Neural cell (in vitro differentiated cells): ENCODE results near the gene NEK10.

Experiments
- EP300 ChIP-seq: fragments of 450-650 bp; conservative IDR thresholded peaks from 2 replicates; pipeline ENCODE4 v1.6.1; 2014; ENCODE audit warnings: antibody characterized with exemption, mild to moderate bottlenecking, moderate library complexity; ENCODE audit not compliant: poor library complexity, severe bottlenecking
- EZH2 ChIP-seq: fragments of 200-600, 300-800 bp; shearing (Covaris generic), sonication (generic); IDR thresholded peaks from 2 replicates; pipeline ENCODE4 v1.6.1; 2014; ENCODE audit warnings: antibody characterized with exemption, low read length, borderline replicate concordance, mild to moderate bottlenecking; ENCODE audit not compliant: insufficient read depth, poor library complexity, severe bottlenecking
- MXI1 ChIP-seq: fragments of 450-650 bp; conservative IDR thresholded peaks from 2 replicates; pipeline ENCODE4 v1.6.1; 2014; ENCODE audit warnings: antibody characterized with exemption, mild to moderate bottlenecking; ENCODE audit not compliant: poor library complexity, severe bottlenecking
- POLR2AphosphoS5 ChIP-seq: IDR thresholded peaks from 2 replicates; pipeline ENCODE4 v1.6.1; 2012
- RAD21 ChIP-seq: fragments of 450-650 bp; conservative IDR thresholded peaks from 2 replicates; pipeline ENCODE4 v1.6.1; 2014; ENCODE audit warnings: antibody characterized with exemption, mild to moderate bottlenecking, moderate library complexity
- TAF1 ChIP-seq: IDR thresholded peaks from 2 replicates; pipeline ENCODE4 v1.6.1; 2012; ENCODE audit warnings: low read depth
- TF ChIP-seq, protein P1 (sequence below): fragments of 450-650 bp; IDR thresholded peaks from 2 replicates; pipeline ENCODE4 v1.5.1; 2014; ENCODE audit warnings: antibody characterized with exemption, mild to moderate bottlenecking, moderate library complexity; ENCODE audit not compliant: poor library complexity, severe bottlenecking
- TF ChIP-seq, protein P2 (sequence below): IDR thresholded peaks from 2 replicates; pipeline ENCODE4 v1.6.1; 2012; ENCODE audit warnings: borderline replicate concordance

DNA sequence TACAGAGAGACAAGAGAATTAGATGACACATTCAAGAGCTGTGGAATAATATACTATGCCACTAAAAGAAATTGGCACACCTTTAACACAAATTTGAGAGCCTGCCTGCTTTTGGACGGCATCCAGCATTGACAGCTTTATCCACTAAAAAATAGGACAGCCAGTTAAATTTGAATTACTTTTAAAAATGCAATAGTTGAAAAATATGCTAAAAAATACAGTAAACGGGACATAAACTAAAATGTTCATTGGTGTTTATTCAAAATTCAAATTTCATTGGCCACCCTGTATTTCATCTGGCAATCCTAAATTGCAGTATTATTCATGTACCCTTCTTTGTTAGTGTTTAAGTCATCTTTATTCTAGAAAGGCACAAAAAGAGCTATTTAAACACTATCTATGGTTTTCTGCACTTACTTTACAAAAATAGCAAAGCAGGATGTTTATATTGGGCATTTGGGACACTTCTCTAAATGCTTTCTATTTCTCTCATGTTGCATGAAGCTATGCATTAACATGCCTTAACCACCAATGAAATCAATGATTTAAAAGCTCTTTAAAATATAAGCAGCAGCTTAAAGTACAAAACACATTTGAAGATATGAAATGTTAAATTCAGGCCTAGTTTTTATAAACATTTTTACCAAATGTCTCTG, 160.1 kb downstream of the NEK10 start:
- TF ChIP-seq, protein P1, sequence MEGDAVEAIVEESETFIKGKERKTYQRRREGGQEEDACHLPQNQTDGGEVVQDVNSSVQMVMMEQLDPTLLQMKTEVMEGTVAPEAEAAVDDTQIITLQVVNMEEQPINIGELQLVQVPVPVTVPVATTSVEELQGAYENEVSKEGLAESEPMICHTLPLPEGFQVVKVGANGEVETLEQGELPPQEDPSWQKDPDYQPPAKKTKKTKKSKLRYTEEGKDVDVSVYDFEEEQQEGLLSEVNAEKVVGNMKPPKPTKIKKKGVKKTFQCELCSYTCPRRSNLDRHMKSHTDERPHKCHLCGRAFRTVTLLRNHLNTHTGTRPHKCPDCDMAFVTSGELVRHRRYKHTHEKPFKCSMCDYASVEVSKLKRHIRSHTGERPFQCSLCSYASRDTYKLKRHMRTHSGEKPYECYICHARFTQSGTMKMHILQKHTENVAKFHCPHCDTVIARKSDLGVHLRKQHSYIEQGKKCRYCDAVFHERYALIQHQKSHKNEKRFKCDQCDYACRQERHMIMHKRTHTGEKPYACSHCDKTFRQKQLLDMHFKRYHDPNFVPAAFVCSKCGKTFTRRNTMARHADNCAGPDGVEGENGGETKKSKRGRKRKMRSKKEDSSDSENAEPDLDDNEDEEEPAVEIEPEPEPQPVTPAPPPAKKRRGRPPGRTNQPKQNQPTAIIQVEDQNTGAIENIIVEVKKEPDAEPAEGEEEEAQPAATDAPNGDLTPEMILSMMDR: no peak
- TF ChIP-seq TAF1 (no peak), EP300 (no peak), POLR2AphosphoS5 (no peak), EZH2 (no peak), MXI1 (no peak), RAD21 (no peak)
- TF ChIP-seq, protein P2, sequence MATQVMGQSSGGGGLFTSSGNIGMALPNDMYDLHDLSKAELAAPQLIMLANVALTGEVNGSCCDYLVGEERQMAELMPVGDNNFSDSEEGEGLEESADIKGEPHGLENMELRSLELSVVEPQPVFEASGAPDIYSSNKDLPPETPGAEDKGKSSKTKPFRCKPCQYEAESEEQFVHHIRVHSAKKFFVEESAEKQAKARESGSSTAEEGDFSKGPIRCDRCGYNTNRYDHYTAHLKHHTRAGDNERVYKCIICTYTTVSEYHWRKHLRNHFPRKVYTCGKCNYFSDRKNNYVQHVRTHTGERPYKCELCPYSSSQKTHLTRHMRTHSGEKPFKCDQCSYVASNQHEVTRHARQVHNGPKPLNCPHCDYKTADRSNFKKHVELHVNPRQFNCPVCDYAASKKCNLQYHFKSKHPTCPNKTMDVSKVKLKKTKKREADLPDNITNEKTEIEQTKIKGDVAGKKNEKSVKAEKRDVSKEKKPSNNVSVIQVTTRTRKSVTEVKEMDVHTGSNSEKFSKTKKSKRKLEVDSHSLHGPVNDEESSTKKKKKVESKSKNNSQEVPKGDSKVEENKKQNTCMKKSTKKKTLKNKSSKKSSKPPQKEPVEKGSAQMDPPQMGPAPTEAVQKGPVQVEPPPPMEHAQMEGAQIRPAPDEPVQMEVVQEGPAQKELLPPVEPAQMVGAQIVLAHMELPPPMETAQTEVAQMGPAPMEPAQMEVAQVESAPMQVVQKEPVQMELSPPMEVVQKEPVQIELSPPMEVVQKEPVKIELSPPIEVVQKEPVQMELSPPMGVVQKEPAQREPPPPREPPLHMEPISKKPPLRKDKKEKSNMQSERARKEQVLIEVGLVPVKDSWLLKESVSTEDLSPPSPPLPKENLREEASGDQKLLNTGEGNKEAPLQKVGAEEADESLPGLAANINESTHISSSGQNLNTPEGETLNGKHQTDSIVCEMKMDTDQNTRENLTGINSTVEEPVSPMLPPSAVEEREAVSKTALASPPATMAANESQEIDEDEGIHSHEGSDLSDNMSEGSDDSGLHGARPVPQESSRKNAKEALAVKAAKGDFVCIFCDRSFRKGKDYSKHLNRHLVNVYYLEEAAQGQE: no peak
